ENCODE results near the gene ZNF775. TPM values are rescaled to one million over a fixed set of nuclear protein-coding genes. Genes with fewer than 3 reads are reported as not detected.

Gene ZNF775
- total RNA-seq, 2 experiments from 2014 or later: 3.9 to 5.1 TPM

GRCh38 chr7:150420987-150421674 lies 42.0 kb downstream of the ZNF775 start:
- CTCF ChIA-PET: interaction anchor here (0.6 to 1.4 kb wide), 13 partner anchors 9 to 343 kb away, joined by 3 to 6 read pairs (median 4); no protein-coding TSS in a partner anchor
- Mint-ChIP-seq H3K4me3 (no peak overlapping the region), H3K27ac (peak overlapping the region; percentile 2), H3K9me3 (ENCODE audit: low read depth) (no peaks in the 10 kb centered on the region), H3K4me1 (peaks cover 5% of the 10 kb centered on the region), H3K27me3 (no peaks in the 10 kb centered on the region), H3K36me3 (ENCODE audit: low read depth) (no peaks in the 10 kb centered on the region)
- peak; percentile 93 for DNase-seq
- POLR2A ChIA-PET: interaction anchor here (0.6 kb wide), 1 partner anchor 48 kb away, joined by 3 read pairs; no protein-coding TSS in a partner anchor
- peak; percentile 100 for ATAC-seq
- intact Hi-C loops (cut with DNase I, micrococcal nuclease): loop anchor here (1.0 to 10.0 kb wide), 6 partner anchors 14 to 366 kb away; a partner anchor contains a TSS

GRCh38 chr7:150421831-150422230 lies 42.7 kb downstream of the ZNF775 start:
- DNase-seq (no peak), ATAC-seq (no peak)
- no peaks in the 10 kb centered on the region for H3K27me3 Mint-ChIP-seq
- no peak overlapping the region for H3K4me3 Mint-ChIP-seq
- ChIA-PET CTCF (interaction anchor here (0.6 to 1.4 kb wide), 13 partner anchors 10 to 343 kb away, joined by 3 to 6 read pairs (median 4); no protein-coding TSS in a partner anchor), POLR2A (interaction anchor here (0.6 kb wide), 1 partner anchor 48 kb away, joined by 3 read pairs; no protein-coding TSS in a partner anchor)
- no peaks in the 10 kb centered on the region for H3K9me3 Mint-ChIP-seq (ENCODE audit: low read depth)
- H3K36me3 Mint-ChIP-seq (ENCODE audit: low read depth): no peaks in the 10 kb centered on the region
- peaks cover 5% of the 10 kb centered on the region for H3K4me1 Mint-ChIP-seq
- intact Hi-C loops (cut with DNase I, micrococcal nuclease): loop anchor here (1.0 to 10.0 kb wide), 6 partner anchors 15 to 367 kb away; a partner anchor contains a TSS
- no peak overlapping the region for H3K27ac Mint-ChIP-seq

GRCh38 chr7:150425670-150426069 lies 46.5 kb downstream of the ZNF775 start:
- ChIA-PET POLR2A (no interaction called here), CTCF (no interaction called here)
- Mint-ChIP-seq H3K4me1 (peaks cover 9% of the 10 kb centered on the region), H3K36me3 (ENCODE audit: low read depth) (no peaks in the 10 kb centered on the region), H3K4me3 (no peak overlapping the region), H3K27me3 (no peaks in the 10 kb centered on the region), H3K9me3 (ENCODE audit: low read depth) (no peaks in the 10 kb centered on the region), H3K27ac (no peak overlapping the region)
- ATAC-seq (no peak), DNase-seq (no peak)
- intact Hi-C loops (cut with DNase I, micrococcal nuclease): loop anchor here in 1 of 2 experiments (10.0 kb wide), 1 partner anchor 371 kb away; no protein-coding TSS in a partner anchor

GRCh38 chr7:150428671-150429451 lies 49.7 kb downstream of the ZNF775 start:
- Mint-ChIP-seq H3K4me3 (no peak overlapping the region), H3K4me1 (peaks cover 10% of the 10 kb centered on the region), H3K36me3 (ENCODE audit: low read depth) (no peaks in the 10 kb centered on the region), H3K9me3 (ENCODE audit: low read depth) (no peaks in the 10 kb centered on the region), H3K27me3 (peaks cover 3% of the 10 kb centered on the region), H3K27ac (no peak overlapping the region)
- intact Hi-C loops (cut with DNase I, micrococcal nuclease): loop anchor here in 1 of 2 experiments (10.0 kb wide), 1 partner anchor 374 kb away; no protein-coding TSS in a partner anchor
- CTCF ChIA-PET: interaction anchor here (0.7 kb wide), 1 partner anchor 470 kb away, joined by 4 read pairs; no protein-coding TSS in a partner anchor
- peak; percentile 81 for ATAC-seq
- peak; percentile 44 for DNase-seq
- POLR2A ChIA-PET: no interaction called here

- Mint-ChIP-seq H3K36me3 (ENCODE audit: low read depth) (no peaks in the 10 kb centered on the region), H3K9me3 (ENCODE audit: low read depth) (no peaks in the 10 kb centered on the region), H3K27me3 (peaks cover 3% of the 10 kb centered on the region), H3K4me1 (peaks cover 10% of the 10 kb centered on the region), H3K4me3 (no peak overlapping the region), H3K27ac (no peak overlapping the region)
- ATAC-seq: no peak
- intact Hi-C loops (cut with DNase I, micrococcal nuclease): loop anchor here in 1 of 2 experiments (10.0 kb wide), 1 partner anchor 375 kb away; no protein-coding TSS in a partner anchor
- ChIA-PET POLR2A (no interaction called here), CTCF (interaction anchor here (0.6 kb wide), 1 partner anchor 313 kb away, joined by 3 read pairs; no protein-coding TSS in a partner anchor)
- no peak for DNase-seq
Measured at GRCh38 chr7:150429699-150430098, 50.6 kb downstream of the ZNF775 start.

GRCh38 chr7:150430465-150431085 lies 51.4 kb downstream of the ZNF775 start:
- Mint-ChIP-seq H3K36me3 (ENCODE audit: low read depth) (no peaks in the 10 kb centered on the region), H3K9me3 (ENCODE audit: low read depth) (no peaks in the 10 kb centered on the region), H3K27me3 (peaks cover 3% of the 10 kb centered on the region), H3K27ac (no peak overlapping the region), H3K4me1 (peaks cover 13% of the 10 kb centered on the region), H3K4me3 (no peak overlapping the region)
- no peak for DNase-seq
- CTCF ChIA-PET: interaction anchor here (0.6 to 1.2 kb wide), 3 partner anchors 16 to 446 kb away, joined by 4 read pairs; no protein-coding TSS in a partner anchor
- POLR2A ChIA-PET: no interaction called here
- intact Hi-C loops (cut with DNase I, micrococcal nuclease): no loop called here
- no peak for ATAC-seq

GRCh38 chr7:150431839-150432658 lies 52.9 kb downstream of the ZNF775 start:
- no peak for ATAC-seq
- ChIA-PET CTCF (interaction anchor here (0.6 kb wide), 1 partner anchor 312 kb away, joined by 3 read pairs; no protein-coding TSS in a partner anchor), POLR2A (no interaction called here)
- Mint-ChIP-seq H3K4me1 (peaks cover 13% of the 10 kb centered on the region), H3K27me3 (peaks cover 3% of the 10 kb centered on the region), H3K27ac (no peak overlapping the region), H3K9me3 (ENCODE audit: low read depth) (no peaks in the 10 kb centered on the region), H3K4me3 (no peak overlapping the region), H3K36me3 (ENCODE audit: low read depth) (no peaks in the 10 kb centered on the region)
- intact Hi-C loops (cut with DNase I, micrococcal nuclease): no loop called here
- no peak for DNase-seq

GRCh38 chr7:150432915-150433892 lies 54.1 kb downstream of the ZNF775 start:
- DNase-seq: no peak
- POLR2A ChIA-PET: interaction anchor here (0.5 to 1.0 kb wide), 2 partner anchors 17 to 25 kb away, joined by 3 read pairs; no protein-coding TSS in a partner anchor
- Mint-ChIP-seq H3K4me1 (peaks cover 13% of the 10 kb centered on the region), H3K9me3 (ENCODE audit: low read depth) (no peaks in the 10 kb centered on the region), H3K36me3 (ENCODE audit: low read depth) (no peaks in the 10 kb centered on the region), H3K27me3 (peaks cover 3% of the 10 kb centered on the region), H3K4me3 (no peak overlapping the region), H3K27ac (peak overlapping the region; percentile 18)
- intact Hi-C loops (cut with DNase I, micrococcal nuclease): no loop called here
- peak; percentile 26 for ATAC-seq
- CTCF ChIA-PET: interaction anchor here (0.9 to 1.5 kb wide), 5 partner anchors 9 to 322 kb away, joined by 3 to 6 read pairs (median 4); no protein-coding TSS in a partner anchor

GRCh38 chr7:150434240-150434639 lies 55.1 kb downstream of the ZNF775 start:
- H3K27ac Mint-ChIP-seq: no peak overlapping the region
- CTCF ChIA-PET: interaction anchor here (1.3 to 1.5 kb wide), 2 partner anchors 15 to 321 kb away, joined by 4 to 5 read pairs; no protein-coding TSS in a partner anchor
- POLR2A ChIA-PET: no interaction called here

More at GRCh38 chr7:150434240-150434639, 55.1 kb downstream of the ZNF775 start:
- DNase-seq (no peak), ATAC-seq (no peak)
- H3K4me3 Mint-ChIP-seq: no peak overlapping the region
- H3K9me3 Mint-ChIP-seq (ENCODE audit: low read depth): no peaks in the 10 kb centered on the region
- H3K27me3 Mint-ChIP-seq: peaks cover 3% of the 10 kb centered on the region
- intact Hi-C loops (cut with DNase I, micrococcal nuclease): no loop called here
- no peaks in the 10 kb centered on the region for H3K36me3 Mint-ChIP-seq (ENCODE audit: low read depth)
- peaks cover 11% of the 10 kb centered on the region for H3K4me1 Mint-ChIP-seq

Measured in activated CD4-positive, alpha-beta T cell treated with anti-CD3 and anti-CD28 coated beads for 36 hours (primary cell).